Left forelimb (tissue), 1 donor: ENCODE measurements around the gene CLTB.
A peak's percentile ranks its signal among the peaks of the same experiment; 100 is the strongest.
"Not testable (repeated sequence)": the region's sequence is repeated elsewhere in the genome, so short reads cannot be mapped to it uniquely, and the experiment has no call there.

Experiments used
- DNase-seq: peaks from one replicate; pipeline ENCODE4 v3.0.0-alpha.2; 2018; ENCODE audit warnings: low spot score

CLTB gene

GRCh38 chr5:176415952-176416924 lies at the start of gene CLTB:
Gene CLTB, minus strand, starts transcription at chr5:176416539. Its CDS starts 176 bp downstream, at chr5:176416363.
- peak; percentile 94 for DNase-seq

- DNase-seq = no peak
These were observed 46.9 kb upstream of the CLTB start for GRCh38 chr5:176463113-176463764.

- no peak for DNase-seq
These were observed 45.0 kb upstream of the CLTB start for GRCh38 chr5:176461349-176461748.

GRCh38 chr5:176458904-176459561 lies 42.7 kb upstream of the CLTB start:
- no peak for DNase-seq

- no peak for DNase-seq
These were observed 38.5 kb upstream of the CLTB start for GRCh38 chr5:176454724-176455394.

- no peak for DNase-seq
These were observed 33.7 kb upstream of the CLTB start for GRCh38 chr5:176450077-176450476.

- peak; percentile 100 for DNase-seq
These were observed 31.8 kb upstream of the CLTB start, which contains the start of gene FAF2 for GRCh38 chr5:176447978-176448608. Gene FAF2, plus strand, starts transcription at chr5:176448385. Its CDS starts 23 bp downstream, at chr5:176448408.

GRCh38 chr5:176447591-176447977 lies 31.2 kb upstream of the CLTB start:
- no peak for DNase-seq

GRCh38 chr5:176446884-176447590 lies 30.7 kb upstream of the CLTB start:
- peak; percentile 66 for DNase-seq

- DNase-seq = no peak
These were observed 29.8 kb upstream of the CLTB start for GRCh38 chr5:176446028-176446665.

- no peak for DNase-seq
These were observed 28.4 kb upstream of the CLTB start for GRCh38 chr5:176444742-176445141.

GRCh38 chr5:176442911-176443310 lies 26.6 kb upstream of the CLTB start:
- not testable (repeated sequence) for DNase-seq

- no peak for DNase-seq
These were observed 25.6 kb upstream of the CLTB start for GRCh38 chr5:176441921-176442323.

- DNase-seq = no peak
These were observed 24.8 kb upstream of the CLTB start for GRCh38 chr5:176440927-176441706.

- no peak for DNase-seq
These were observed 22.8 kb upstream of the CLTB start for GRCh38 chr5:176438959-176439757.

GRCh38 chr5:176436656-176437055 lies 20.3 kb upstream of the CLTB start:
- no peak for DNase-seq

- DNase-seq = no peak
These were observed 16.4 kb upstream of the CLTB start for GRCh38 chr5:176432707-176433106.

- no peak for DNase-seq
These were observed 13.6 kb upstream of the CLTB start for GRCh38 chr5:176429972-176430371.

GRCh38 chr5:176427971-176428370 lies 11.6 kb upstream of the CLTB start:
- no peak for DNase-seq
